ENCODE measurements around the gene VWDE. TPM values are rescaled to one million over a fixed set of nuclear protein-coding genes. Genes with fewer than 3 reads are reported as not detected.
"Not testable (repeated sequence)": the region's sequence is repeated elsewhere in the genome, so short reads cannot be mapped to it uniquely, and the experiment has no call there.

VWDE gene
- total RNA-seq, 1 donor from 2014 or later = not detected

GRCh38 chr7:12409097-12409711 lies 5.5 kb upstream of the VWDE start:
- intact Hi-C loops (cut with DNase I) = no loop called here
- no peak for ATAC-seq (ENCODE audit: poor library complexity)

GRCh38 chr7:12407652-12408051 lies 4.0 kb upstream of the VWDE start:
- DNase-seq; intact Hi-C loops (cut with DNase I); ATAC-seq (ENCODE audit: poor library complexity): not testable (repeated sequence)

More at GRCh38 chr7:12409097-12409711, 5.5 kb upstream of the VWDE start:
- DNase-seq = no peak

- intact Hi-C loops (cut with DNase I) = no loop called here
- DNase-seq (no peak), ATAC-seq (ENCODE audit: poor library complexity) (no peak)
Measured at GRCh38 chr7:12402365-12402725, 1.3 kb downstream of the VWDE start.

- intact Hi-C loops (cut with DNase I) = no loop called here
- DNase-seq (no peak), ATAC-seq (ENCODE audit: poor library complexity) (no peak)
Measured at GRCh38 chr7:12401538-12402364, 1.9 kb downstream of the VWDE start.

GRCh38 chr7:12398186-12398585 lies 5.5 kb downstream of the VWDE start:
- DNase-seq (no peak), ATAC-seq (ENCODE audit: poor library complexity) (no peak)
- intact Hi-C loops (cut with DNase I) = no loop called here

- DNase-seq (no peak), ATAC-seq (ENCODE audit: poor library complexity) (no peak)
- intact Hi-C loops (cut with DNase I) = no loop called here
Measured at GRCh38 chr7:12397671-12398070, 6.0 kb downstream of the VWDE start.

GRCh38 chr7:12396670-12397069 lies 7.0 kb downstream of the VWDE start:
- DNase-seq; intact Hi-C loops (cut with DNase I); ATAC-seq (ENCODE audit: poor library complexity): not testable (repeated sequence)

- intact Hi-C loops (cut with DNase I) = no loop called here
- no peak for DNase-seq
- no peak for ATAC-seq (ENCODE audit: poor library complexity)
Measured at GRCh38 chr7:12391922-12392615, 11.6 kb downstream of the VWDE start.

GRCh38 chr7:12389089-12389700 lies 14.5 kb downstream of the VWDE start:
- intact Hi-C loops (cut with DNase I) = no loop called here
- no peak for DNase-seq
- ATAC-seq (ENCODE audit: poor library complexity) = no peak

GRCh38 chr7:12386313-12386740 lies 17.3 kb downstream of the VWDE start:
- ATAC-seq (ENCODE audit: poor library complexity) = no peak
- no peak for DNase-seq

GRCh38 chr7:12385364-12385786 lies 18.3 kb downstream of the VWDE start:
- ATAC-seq (ENCODE audit: poor library complexity) (no peak), DNase-seq (no peak)
- intact Hi-C loops (cut with DNase I) = no loop called here

More at GRCh38 chr7:12386313-12386740, 17.3 kb downstream of the VWDE start:
- intact Hi-C loops (cut with DNase I) = no loop called here

- intact Hi-C loops (cut with DNase I) = no loop called here
- ATAC-seq (ENCODE audit: poor library complexity) (no peak), DNase-seq (no peak)
Measured at GRCh38 chr7:12383377-12383776, 20.3 kb downstream of the VWDE start.

- intact Hi-C loops (cut with DNase I) = no loop called here
- no peak for ATAC-seq (ENCODE audit: poor library complexity)
- DNase-seq = no peak
Measured at GRCh38 chr7:12378389-12378788, 25.3 kb downstream of the VWDE start.

- ATAC-seq (ENCODE audit: poor library complexity) (no peak), DNase-seq (no peak)
- intact Hi-C loops (cut with DNase I) = no loop called here
Measured at GRCh38 chr7:12377406-12377805, 26.3 kb downstream of the VWDE start.

- ATAC-seq (ENCODE audit: poor library complexity) (no peak), DNase-seq (no peak)
- intact Hi-C loops (cut with DNase I) = no loop called here
Measured at GRCh38 chr7:12373580-12374263, 29.9 kb downstream of the VWDE start.

GRCh38 chr7:12370249-12370648 lies 33.4 kb downstream of the VWDE start:
- intact Hi-C loops (cut with DNase I) = no loop called here
- ATAC-seq (ENCODE audit: poor library complexity) = no peak
- DNase-seq = no peak

- ATAC-seq (ENCODE audit: poor library complexity) = no peak
Measured at GRCh38 chr7:12369756-12370155, 33.9 kb downstream of the VWDE start.

GRCh38 chr7:12369072-12369471 lies 34.6 kb downstream of the VWDE start:
- intact Hi-C loops (cut with DNase I) = no loop called here
- DNase-seq (no peak), ATAC-seq (ENCODE audit: poor library complexity) (no peak)

More at GRCh38 chr7:12369756-12370155, 33.9 kb downstream of the VWDE start:
- DNase-seq = no peak
- intact Hi-C loops (cut with DNase I) = no loop called here

- no peak for ATAC-seq (ENCODE audit: poor library complexity)
- intact Hi-C loops (cut with DNase I) = no loop called here
- DNase-seq = no peak
Measured at GRCh38 chr7:12360948-12361347, 42.7 kb downstream of the VWDE start.
